IPS-15b (cell line): ENCODE data around the gene MALL.
"Not testable (repeated sequence)": the region's sequence is repeated elsewhere in the genome, so short reads cannot be mapped to it uniquely, and the experiment has no call there.

Source experiments
- H3K27me3 ChIP-seq: one replicate; pipeline ENCODE4 v1.6.1; 2013; ENCODE audit warnings: low read length; ENCODE audit not compliant: control insufficient read depth, insufficient read depth
- H3K36me3 ChIP-seq: one replicate; pipeline ENCODE4 v1.6.1; 2013; ENCODE audit warnings: low read length; ENCODE audit not compliant: control insufficient read depth, insufficient read depth
- H3K4me1 ChIP-seq: one replicate; pipeline ENCODE4 v1.6.1; 2013; ENCODE audit warnings: mild to moderate bottlenecking, low read length; ENCODE audit not compliant: control insufficient read depth, insufficient read depth
- H3K4me3 ChIP-seq: one replicate; pipeline ENCODE4 v1.5.1; 2013; ENCODE audit warnings: low read depth, low read length
- H3K9ac ChIP-seq: one replicate; pipeline ENCODE4 v1.6.1; 2013; ENCODE audit warnings: low read depth, mild to moderate bottlenecking, low read length
- H3K9me3 ChIP-seq: one replicate; pipeline ENCODE4 v1.6.1; 2013; ENCODE audit warnings: mild to moderate bottlenecking, low read length; ENCODE audit not compliant: control insufficient read depth, insufficient read depth

Gene MALL

GRCh38 chr2:110083162-110083561 lies 32.5 kb downstream of the MALL start:
- H3K27me3 ChIP-seq, H3K36me3 ChIP-seq, H3K9ac ChIP-seq, H3K9me3 ChIP-seq, H3K4me3 ChIP-seq, H3K4me1 ChIP-seq: not testable (repeated sequence)

- H3K27me3 ChIP-seq, H3K9ac ChIP-seq, H3K9me3 ChIP-seq, H3K36me3 ChIP-seq, H3K4me1 ChIP-seq, H3K4me3 ChIP-seq: not testable (repeated sequence)
Observed at GRCh38 chr2:110078104-110078503, 37.5 kb downstream of the MALL start.

DNA sequence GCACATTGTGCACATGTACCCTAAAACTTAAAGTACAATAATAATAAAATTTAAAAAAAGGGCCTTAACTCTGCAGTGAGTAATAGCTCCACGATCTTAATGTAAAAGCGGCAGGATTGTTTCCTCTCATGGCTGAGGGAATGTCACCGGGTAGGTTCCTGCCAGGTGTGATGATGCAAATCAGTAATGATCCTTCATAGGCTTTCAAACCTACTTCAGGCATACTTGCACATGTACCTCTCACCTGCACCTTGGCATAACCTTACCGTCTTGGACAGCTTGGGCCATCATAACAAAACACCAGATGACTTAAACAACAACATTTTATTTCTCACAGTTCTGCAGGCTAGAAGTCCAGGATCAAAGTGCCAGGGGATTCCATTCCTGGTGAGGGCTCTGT lies 39.7 kb downstream of the MALL start:
- H3K4me1 ChIP-seq, H3K9ac ChIP-seq, H3K36me3 ChIP-seq, H3K9me3 ChIP-seq, H3K27me3 ChIP-seq, H3K4me3 ChIP-seq: not testable (repeated sequence)

- H3K36me3 ChIP-seq, H3K4me1 ChIP-seq, H3K4me3 ChIP-seq, H3K27me3 ChIP-seq, H3K9ac ChIP-seq, H3K9me3 ChIP-seq: not testable (repeated sequence)
Observed at GRCh38 chr2:110069869-110070268, 45.8 kb downstream of the MALL start.

DNA sequence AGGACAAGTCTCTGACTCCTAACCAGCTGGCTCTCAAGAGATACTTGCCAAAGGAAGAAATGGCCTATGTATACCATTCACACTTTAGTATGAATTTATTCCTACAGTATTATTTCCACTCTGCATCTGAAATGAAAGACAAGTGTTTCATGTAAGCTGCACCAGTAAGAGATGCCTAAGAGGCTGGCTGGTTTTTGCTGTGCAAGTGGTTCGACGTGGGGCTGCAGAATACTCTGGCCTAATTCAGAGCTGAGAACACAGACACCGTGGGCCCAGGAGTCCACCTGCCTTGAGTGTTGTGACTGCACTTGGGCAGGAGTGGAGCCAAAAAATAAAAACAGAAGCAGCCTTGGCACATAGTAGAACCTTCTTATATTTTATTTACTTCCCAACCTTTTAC lies 47.5 kb downstream of the MALL start:
- H3K9ac ChIP-seq, H3K27me3 ChIP-seq, H3K9me3 ChIP-seq, H3K4me3 ChIP-seq, H3K4me1 ChIP-seq, H3K36me3 ChIP-seq: not testable (repeated sequence)

DNA sequence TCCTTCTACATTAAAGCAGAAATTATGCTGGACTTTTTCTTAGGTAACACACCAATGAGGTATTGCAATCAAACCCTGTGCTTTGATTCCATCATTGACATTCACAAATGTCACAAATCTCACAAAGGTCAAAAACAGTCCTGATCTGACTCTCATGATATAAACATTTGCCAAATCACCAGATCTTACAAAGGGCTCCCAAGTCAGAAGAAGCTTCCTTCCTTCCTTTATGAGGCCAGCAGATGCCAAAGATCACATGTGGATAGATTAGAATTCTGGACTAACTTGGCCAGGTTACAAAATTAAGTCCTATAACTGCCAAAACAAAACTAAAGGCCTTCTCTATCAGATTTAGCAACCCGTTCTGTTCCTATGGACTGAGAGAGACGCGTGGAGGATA lies 53.3 kb downstream of the MALL start:
- H3K4me3 ChIP-seq, H3K4me1 ChIP-seq, H3K27me3 ChIP-seq, H3K9me3 ChIP-seq, H3K9ac ChIP-seq, H3K36me3 ChIP-seq: not testable (repeated sequence)

- not testable (repeated sequence) for H3K27me3 ChIP-seq, H3K9me3 ChIP-seq, H3K9ac ChIP-seq, H3K36me3 ChIP-seq, H3K4me1 ChIP-seq, H3K4me3 ChIP-seq
Observed at GRCh38 chr2:110060550-110060949, 55.1 kb downstream of the MALL start.

- H3K4me3 ChIP-seq, H3K9ac ChIP-seq, H3K4me1 ChIP-seq, H3K36me3 ChIP-seq, H3K9me3 ChIP-seq, H3K27me3 ChIP-seq: not testable (repeated sequence)
Observed at GRCh38 chr2:110059694-110060358, 55.8 kb downstream of the MALL start.

GRCh38 chr2:110059009-110059693 lies 56.5 kb downstream of the MALL start:
- H3K36me3 ChIP-seq, H3K27me3 ChIP-seq, H3K9ac ChIP-seq, H3K9me3 ChIP-seq, H3K4me1 ChIP-seq, H3K4me3 ChIP-seq: not testable (repeated sequence)

GRCh38 chr2:110058034-110058433 lies 57.6 kb downstream of the MALL start:
- not testable (repeated sequence) for H3K4me1 ChIP-seq, H3K4me3 ChIP-seq, H3K9ac ChIP-seq, H3K36me3 ChIP-seq, H3K27me3 ChIP-seq, H3K9me3 ChIP-seq

DNA sequence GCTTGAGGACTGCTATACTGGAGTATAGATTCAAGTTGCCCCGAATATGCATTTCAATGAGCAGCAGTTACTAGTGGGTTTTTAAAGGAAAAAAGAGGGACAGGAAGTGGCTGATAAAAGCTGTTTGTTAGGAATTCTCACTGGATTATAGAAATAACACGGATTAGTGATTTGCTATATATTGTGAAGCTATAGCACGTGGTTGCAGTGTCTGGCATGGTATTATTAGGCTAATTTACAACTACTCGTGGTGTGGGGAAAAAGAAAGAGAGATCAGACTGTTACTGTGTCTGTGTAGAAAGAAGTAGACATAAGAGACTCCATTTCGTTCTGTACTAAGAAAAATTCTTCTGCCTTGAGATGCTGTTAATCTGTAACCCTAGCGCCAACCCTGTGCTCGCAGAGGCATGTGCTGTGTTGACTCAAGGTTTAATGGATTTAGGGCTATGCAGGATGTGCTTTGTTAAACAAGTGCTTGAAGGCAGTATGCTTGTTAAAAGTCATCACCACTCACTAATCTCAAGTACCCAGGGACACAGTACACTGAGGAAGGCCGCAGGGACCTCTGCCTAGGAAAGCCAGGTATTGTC lies 59.7 kb downstream of the MALL start:
- not testable (repeated sequence) for H3K4me1 ChIP-seq, H3K36me3 ChIP-seq, H3K4me3 ChIP-seq, H3K9ac ChIP-seq, H3K27me3 ChIP-seq, H3K9me3 ChIP-seq

DNA sequence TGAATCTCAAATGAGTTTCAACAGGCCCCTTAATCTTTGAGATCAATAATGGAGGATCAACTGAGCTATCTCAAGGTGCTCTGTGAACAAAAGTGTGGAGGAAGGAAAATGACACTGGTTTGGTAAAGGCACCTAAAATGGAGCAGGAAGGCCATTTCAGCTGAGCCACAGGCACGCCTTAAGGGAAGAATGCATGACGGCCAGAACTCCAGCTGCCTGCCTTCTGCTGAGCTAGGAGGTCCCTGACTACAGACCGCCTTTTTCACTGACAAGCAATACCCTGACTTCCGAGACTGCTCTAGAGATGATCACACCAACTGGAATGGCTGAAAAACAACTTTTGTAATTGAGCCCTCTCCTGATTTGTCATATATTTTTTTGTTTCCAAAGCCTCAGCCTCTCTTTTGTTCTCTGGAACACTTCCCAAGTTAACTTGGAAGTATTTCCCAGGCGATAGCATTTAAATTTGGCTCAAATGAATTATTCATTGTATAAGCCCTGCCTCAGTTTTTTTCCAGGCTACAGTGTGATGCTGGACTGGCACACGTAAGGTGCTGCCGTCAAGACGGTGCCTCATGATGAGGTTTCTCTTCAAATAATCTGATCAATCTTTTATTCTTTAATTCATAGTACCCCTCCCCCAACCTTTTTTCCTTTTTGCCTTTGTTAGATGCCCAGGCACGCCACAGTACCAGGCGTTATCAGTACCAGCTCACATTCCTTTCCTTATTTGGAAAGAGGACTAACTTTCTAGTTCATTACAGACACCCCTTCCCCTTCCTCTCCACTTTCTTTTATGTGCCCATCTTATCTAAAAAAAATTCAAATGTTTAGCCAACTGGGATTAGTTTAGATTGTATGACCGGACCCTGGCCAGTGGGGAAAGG lies 60.9 kb downstream of the MALL start:
- H3K9ac ChIP-seq, H3K4me3 ChIP-seq, H3K36me3 ChIP-seq, H3K4me1 ChIP-seq, H3K27me3 ChIP-seq, H3K9me3 ChIP-seq: not testable (repeated sequence)
